Hippocampal formation (tissue), 2 donors: ENCODE measurements around the gene RTN3.
"Not testable (repeated sequence)": the region's sequence is repeated elsewhere in the genome, so short reads cannot be mapped to it uniquely, and the experiment has no call there.

ENCODE experiments used
- DNase-seq, 2 donors: peaks; one replicate each; lab custom pipeline; 2025; lab: John Stamatoyannopoulos, UW

RTN3 gene, protein sequence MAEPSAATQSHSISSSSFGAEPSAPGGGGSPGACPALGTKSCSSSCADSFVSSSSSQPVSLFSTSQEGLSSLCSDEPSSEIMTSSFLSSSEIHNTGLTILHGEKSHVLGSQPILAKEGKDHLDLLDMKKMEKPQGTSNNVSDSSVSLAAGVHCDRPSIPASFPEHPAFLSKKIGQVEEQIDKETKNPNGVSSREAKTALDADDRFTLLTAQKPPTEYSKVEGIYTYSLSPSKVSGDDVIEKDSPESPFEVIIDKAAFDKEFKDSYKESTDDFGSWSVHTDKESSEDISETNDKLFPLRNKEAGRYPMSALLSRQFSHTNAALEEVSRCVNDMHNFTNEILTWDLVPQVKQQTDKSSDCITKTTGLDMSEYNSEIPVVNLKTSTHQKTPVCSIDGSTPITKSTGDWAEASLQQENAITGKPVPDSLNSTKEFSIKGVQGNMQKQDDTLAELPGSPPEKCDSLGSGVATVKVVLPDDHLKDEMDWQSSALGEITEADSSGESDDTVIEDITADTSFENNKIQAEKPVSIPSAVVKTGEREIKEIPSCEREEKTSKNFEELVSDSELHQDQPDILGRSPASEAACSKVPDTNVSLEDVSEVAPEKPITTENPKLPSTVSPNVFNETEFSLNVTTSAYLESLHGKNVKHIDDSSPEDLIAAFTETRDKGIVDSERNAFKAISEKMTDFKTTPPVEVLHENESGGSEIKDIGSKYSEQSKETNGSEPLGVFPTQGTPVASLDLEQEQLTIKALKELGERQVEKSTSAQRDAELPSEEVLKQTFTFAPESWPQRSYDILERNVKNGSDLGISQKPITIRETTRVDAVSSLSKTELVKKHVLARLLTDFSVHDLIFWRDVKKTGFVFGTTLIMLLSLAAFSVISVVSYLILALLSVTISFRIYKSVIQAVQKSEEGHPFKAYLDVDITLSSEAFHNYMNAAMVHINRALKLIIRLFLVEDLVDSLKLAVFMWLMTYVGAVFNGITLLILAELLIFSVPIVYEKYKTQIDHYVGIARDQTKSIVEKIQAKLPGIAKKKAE

DNA sequence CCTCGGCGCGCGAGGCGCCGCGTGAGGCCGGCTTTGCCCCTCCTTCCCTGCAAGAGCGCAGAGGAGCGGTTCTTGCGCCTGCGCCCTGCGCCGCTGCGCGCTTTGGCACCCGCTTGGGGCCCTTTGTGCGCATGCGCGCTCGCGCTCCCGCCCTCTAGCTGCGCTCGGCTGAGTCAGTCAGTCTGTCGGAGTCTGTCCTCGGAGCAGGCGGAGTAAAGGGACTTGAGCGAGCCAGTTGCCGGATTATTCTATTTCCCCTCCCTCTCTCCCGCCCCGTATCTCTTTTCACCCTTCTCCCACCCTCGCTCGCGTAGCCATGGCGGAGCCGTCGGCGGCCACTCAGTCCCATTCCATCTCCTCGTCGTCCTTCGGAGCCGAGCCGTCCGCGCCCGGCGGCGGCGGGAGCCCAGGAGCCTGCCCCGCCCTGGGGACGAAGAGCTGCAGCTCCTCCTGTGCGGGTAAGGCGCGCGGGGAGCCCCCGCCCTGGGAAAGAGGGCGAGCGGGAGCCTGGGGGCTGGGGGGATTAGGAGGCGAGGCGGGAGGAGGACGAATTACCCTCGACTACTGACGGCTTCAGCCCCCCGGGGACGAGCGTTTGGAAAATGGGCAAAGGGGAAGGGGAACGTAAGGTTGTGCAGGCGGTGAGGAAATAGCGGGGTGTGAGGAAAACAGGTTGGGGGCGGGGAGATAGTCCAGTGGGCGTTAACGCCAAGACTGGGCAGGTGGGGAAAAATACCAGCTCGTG is at the start of gene RTN3:
RTN3 (plus strand) TSS at position 180 of the 745 bp plus-strand sequence; CDS start at position 317, 137 bp downstream.
- peak; percentile 96 for DNase-seq

DNA sequence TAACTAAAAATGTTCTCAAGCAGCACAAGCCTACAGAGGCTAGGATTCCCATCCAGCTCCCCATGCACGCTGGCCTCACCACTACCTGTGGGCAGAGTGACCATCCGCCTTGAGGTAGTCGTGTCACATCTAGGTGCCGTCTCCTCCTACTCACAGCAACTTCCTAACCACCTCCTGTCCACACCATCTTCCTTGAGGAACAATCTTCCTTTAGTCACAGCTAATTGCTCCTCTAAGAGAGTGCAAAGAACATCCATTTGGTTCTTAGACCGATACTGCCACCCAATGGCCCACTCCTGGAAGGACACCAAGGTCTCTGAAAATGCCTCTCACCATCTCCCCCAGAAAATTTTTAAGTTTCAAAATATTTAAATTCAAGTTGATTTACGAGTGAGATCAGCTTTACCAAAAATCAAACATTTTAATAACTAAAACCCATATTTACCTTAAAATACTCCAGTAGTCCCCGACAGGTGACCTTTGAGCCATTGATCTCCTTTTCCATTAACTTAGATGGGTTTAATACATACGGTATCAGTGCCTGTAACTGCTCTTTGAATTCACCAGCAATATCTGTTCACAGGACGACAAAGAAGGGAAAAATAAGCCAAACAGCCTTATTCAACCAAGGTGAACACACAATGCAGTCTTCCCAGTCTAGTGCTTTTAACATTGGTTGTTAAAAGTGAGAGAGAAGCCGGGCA is 45.4 kb upstream of the RTN3 start:
- DNase-seq: peak; percentile 56 to 81

DNA sequence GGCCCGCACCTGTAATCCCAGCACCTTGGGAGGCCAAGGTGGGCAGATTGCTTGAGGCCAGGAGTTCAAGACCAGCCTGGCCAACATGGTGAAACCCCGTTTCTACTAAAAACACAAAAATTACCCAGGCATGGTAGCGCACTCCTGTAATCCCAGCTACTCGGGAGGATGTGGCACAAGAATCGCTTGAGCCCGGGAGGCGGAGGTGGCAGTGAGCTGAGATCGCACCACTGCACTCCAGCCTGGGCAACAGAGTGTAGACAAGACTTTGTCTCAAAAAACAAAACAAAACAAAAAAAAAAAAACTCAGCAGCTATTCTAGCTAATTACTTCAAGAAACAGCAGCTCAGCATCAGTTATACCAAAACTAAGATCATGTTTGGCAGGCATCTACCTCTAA is 42.9 kb upstream of the RTN3 start:
- DNase-seq: not testable (repeated sequence)

DNA sequence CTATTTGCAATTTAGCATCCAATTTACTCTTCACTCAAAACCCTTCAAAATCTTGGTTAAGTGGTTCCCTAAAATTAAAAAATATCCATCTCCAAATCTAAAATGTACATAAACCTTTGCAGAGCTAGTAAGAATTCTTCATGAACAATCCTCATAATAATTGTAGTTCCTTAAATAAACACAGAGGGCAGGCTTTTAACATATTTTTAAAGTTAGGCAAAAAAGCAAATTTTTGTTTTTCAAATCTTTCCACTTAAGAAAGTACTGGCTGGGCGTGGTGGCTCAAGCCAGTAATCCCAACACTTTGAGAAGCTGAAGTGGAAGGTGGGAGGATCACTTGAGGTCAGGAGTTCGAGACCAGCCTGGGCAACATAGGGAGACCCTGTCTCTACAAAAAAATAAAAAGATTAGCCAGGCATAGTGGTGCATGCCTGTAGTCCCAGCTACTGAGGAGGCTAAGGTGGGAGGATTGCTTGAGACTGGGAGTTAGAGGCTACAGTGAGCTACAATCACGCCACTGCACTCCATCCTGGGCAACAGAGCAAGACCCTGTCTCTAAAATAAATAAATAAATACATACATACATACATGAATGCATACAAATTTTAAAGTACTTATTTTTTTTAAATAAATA is 42.0 kb upstream of the RTN3 start:
- peak in 1 of 2 donors; percentile 17 for DNase-seq

DNA sequence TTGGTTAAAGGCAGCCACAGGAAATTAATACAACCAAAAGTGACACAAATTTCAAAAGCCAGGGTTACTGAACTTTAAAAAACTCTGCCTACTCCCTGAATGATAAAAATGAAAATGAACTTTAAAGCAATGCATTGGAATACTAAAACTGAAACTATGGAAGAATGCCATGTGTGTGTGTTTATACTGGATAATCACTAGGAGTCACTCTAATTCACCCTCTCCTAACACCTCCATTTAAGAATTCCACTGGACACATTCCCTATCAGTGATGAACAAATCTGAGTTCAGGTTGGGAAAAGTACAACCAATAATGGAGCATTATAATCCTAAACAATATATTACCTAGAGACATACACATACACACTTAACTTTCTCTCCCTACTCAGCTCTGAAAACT is 39.6 kb upstream of the RTN3 start:
- no peak for DNase-seq

DNA sequence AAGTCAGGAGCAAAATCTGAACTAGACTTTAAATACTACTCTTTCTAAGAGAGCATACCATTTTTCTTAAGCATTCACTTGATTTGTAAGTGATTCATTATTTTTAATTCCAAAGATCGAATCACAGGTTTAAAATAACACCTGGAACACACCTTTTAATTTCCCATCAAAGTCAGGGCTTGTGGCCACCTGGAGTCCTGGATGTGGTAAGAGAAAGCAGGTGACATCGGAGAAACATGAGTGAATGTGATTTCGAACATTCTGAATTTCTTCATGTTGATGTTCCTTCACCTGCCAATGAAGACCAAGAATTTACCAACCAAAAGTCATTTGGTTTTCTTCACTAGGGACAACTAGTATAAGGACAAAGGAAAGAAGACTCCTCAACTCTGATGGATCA is 38.1 kb upstream of the RTN3 start:
- no peak for DNase-seq

DNA sequence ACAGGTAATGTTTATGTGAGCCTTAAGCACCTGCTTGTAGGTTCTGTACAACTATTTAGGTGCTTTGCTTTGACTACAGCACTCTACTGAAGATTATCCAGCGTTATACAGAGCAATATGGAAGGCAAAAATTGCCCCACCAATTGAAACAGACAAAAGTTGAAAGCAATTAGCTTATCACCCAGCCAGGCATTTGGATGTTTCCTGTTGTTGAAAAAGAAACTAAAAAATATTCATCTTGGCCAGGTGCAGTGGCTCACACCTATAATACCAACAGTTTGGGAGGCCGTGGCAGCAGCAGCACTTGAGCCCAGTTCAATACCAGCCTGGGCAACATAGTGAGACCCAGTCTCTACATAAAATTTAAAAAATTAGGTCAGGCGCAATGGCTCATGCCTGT is 28.6 kb upstream of the RTN3 start:
- DNase-seq: no peak

DNA sequence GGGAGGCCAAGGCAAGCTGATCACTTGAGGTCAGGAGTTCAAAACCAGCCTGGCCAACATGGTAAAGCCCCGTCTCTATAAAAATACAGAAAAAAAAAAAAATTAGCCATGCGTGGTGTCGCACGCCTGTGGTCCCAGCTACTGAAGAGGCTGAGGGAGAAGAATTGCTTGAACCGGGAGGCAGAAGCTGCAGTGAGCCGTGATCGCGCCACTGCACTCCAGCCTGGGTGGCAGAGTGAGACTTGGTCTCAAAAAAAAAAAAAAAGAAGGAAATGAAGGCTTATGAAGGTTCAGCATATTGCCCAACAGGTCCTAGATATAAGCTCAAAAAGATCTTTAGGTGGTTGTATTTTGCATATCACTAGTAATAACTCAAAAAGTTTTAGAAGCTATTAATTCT is 20.3 kb upstream of the RTN3 start:
- DNase-seq: no peak

DNA sequence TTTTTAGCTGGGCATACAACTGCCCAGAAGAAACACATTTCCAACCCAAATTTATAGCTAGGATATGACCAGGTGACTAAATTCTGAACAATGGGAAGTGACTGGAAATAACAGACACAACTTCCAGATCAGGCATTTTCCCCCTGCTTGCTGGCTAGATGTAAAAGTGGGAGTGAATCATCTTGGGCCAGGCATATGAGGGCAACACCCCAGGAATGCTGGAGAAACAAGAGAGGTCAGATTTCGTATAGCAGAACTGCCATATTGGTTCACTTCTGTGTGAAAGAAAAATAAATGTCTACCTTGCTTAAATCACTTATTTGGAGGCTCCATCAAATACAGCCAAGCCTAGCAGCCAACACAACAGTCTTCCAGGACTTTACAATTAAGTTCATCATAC is 17.5 kb upstream of the RTN3 start:
- DNase-seq: no peak

DNA sequence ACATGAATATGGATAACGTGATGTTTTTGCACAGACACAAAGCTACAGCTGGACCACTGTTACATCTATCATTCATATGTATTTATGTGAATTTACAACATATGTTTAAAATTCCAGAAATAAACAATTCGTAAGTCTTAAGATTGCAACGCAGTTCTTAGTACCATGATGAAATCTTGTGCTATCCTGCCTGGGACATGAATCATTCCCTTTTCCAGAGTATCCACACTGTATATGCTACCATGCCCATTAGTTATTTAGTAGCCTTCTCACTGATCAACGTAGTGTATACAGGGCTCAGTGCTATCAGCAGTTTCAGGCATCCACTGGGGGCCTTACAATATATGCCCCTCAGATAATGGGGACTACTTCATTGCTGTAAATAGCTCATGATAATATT is 14.4 kb upstream of the RTN3 start:
- no peak for DNase-seq

DNA sequence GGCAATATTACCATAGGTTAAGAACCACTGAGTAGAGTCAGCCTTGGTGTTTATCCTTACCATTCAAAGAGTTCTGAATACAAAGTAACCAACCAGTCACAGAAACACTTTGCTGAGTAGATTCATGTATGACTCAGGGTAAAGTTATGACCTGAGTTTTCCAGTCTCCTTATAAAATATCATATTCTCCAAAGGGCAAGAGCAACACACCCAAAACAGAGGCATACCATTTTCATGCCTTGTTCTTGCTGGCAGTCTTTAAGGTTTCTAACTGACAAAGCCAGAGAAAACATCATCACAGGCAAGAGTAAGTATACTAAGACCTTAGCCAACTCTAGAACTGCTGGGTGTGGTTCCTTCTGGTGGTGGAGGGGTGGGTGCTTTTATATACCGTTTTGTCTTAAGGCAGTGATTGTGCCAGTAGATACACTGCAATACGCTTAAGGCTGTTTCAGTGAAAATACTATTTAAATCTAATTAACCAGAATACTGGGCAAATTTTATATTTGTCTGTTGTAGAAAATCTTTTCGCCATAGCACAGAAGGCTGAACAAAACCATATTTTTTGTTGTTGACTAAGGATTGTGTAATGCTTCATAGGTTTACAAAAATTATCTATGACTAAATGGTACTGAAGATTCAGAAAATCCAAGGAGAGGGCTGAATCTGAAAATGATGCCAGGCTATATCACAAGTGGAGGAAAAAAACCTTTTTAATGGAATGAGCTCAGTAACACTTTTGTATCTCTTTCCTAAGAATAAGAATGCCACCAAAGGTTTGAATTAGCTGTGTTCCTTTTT is 13.1 kb upstream of the RTN3 start:
- no peak for DNase-seq

DNA sequence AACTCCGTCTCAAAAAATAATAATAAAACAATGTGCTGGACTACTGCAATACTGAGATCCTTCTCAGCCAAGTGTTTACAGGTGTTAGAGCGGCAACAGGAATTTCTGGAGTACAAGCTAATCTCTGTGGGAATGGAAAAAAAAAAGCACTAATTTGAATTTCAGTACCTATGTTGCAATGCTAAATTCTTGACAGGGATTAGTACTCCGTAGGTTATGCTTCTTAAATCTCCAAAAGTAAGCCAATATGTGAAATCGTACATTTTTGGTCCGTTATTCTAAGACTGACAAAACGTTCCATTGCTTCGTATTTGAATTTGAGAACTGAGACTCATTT is 11.2 kb upstream of the RTN3 start:
- no peak for DNase-seq

DNA sequence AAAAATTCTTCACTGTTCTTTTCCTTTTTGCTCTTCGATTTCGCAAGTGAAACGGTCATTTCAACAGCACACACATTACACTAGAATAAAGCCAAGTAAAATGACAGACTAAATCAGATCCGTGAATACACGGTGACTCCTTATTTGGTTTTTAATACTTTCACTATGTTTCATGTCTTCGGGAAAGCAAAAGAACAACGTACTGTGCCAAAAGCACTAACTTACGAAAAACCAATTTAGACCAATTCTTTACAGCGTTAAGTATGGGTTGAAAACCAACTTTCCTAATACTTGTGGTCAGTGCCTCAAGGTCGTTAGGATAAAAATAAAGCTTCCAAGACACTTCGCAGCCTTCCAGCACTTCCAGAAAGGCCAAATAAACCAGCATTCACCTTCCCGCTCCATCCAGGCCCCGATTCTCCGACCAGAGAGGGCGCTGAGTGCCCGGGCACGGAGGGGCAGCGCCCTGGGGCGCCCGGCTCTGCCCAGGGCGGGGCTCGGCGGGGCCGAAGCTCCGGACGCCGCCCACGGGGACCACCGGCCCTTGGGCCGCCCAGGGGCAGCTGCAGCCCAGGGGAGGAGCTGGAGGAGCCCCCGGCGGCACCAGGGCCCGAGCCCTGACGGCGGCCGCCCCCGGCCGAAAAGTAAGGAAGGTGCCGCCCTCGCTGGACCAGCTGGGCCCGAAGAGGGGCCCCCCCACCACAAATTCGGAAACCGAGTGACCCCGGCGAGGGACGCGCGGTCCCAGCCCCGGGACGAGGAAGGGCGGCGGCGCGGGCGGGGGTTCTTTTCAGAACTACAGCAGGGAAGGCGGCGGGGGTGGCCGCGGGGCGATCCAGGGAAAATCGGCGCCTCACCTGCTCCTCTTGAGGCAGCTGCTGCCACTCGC is 10.6 kb upstream of the RTN3 start:
- peak; percentile 71 to 72 for DNase-seq

DNA sequence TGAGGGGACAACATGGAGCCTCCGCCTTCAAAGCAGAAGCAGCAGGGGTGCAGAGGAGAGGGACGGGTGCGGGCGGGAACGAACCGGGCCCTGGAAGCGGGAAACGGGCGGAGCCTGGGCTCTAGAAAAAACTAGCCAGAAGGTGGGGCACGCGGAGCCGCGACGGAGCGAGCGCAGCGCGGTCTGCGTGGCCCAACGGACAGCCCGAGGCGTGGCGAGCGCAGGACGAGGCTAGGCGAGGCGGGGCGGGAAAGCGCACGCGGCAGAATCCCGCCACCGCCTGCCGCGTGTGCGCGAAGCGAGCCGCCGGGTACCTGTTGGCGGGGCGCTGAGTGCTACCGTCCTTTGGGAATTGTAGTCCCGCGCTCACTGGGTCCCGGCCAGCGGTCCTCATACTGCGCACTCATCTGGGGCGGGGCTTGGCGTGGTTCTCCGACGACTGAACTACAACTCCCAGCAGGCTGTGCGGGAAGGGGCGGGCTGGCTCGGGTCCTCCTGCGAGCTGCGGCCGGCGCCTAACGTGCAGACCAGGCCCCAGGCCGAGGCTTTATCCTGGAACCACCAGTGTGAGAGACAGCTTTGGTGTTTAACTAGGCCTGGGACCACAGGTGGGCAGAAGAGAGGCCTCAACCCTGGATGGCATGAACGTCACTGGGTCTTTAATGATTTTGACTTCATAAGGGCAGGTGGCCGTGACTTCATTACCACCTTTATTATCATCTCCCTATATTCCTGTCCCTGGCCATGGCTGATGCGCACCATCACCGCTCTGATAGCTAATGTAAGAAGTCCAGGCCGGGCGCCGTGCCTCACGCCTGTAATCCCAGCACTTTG is 9.8 kb upstream of the RTN3 start, which contains the start of gene ATL3:
ATL3 (minus strand) TSS at position 55 of the 834 bp plus-strand sequence; CDS start at position 14, 41 bp downstream.
- peak; percentile 96 for DNase-seq

DNA sequence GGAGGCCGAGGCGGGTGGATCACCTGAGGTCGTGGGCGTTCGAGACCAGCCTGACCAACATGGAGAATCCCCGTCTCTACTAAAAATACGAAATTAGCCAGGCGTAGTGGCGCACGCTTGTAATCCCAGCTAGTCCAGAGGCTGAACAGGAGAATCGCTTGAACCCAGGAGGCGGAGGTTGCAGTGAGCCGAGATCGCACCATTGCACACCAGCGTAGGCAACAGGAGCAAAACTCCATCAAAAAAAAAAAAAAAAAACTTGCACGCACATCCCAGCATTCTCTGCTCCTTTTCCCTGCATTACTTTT is 9.2 kb upstream of the RTN3 start:
- DNase-seq: no peak

DNA sequence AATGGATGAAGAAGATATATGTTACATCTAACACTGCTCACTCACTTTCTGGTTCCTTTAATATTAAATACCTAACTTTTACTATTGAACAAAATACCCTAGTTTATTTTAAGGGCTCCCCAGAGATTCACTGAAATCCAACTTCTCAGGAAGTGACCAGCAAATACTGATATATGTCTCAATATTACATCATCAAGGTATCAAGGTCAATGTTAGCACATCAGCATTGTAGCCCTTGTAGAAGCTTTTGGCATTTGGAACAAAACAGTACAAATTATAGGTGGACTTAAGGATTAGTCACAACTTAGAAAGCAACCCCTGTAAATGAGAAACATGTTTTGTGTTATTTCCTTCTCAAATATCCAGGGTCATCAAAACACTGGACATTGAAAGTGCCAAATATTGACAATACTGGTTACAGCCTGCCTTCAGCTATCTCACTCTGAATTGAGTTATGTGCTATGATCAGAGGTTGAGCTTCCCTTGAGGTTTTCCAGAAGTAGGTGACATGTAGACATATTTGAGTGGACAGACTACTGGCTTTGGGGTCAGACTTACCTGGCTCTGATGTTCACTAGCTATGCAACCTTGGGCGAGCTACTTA is 8.3 kb upstream of the RTN3 start:
- DNase-seq: no peak

DNA sequence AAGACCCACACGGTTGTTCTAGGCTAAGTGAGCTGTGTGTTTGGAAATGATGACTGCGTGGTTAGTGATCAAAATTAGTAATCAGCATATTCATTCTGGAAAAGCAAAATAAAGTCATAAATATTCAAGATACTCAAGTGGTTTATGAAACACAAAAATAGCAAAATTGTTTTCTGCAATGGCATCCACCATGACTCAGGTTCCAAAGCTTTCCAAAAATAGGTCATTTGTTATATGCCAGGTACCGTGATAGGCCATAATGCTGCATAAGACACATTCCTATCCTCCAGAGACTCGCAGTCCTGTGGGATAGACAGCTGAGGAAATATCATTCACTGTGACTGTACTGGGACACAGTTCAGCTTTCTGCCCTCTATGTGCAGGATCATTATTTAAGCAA is 7.7 kb upstream of the RTN3 start:
- no peak for DNase-seq

DNA sequence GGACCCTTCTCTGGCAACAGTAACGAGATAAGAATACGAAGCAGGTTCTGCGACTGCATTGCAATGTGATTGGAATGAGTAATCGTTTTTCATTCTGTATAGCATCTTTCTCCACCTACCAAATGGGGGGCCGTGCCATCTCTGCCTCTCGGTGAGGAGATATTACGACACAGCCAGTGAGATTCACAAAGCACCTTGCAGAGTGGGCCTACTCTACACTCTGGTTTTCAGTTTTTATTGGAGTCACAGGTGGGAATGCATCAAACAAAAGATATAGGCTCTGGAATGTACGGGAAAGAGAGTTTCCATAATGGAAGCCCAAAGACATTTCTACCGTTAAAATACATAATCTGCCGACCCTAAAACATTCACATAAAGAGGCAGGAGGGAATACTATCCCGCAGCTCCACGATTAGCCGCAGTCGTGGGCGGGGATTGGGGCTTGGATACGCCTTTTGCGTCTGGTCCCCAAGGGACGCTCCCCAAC is 423 bp upstream of the RTN3 start:
- DNase-seq: peak in 1 of 2 donors; percentile 30
